HuH-7 (cell line): Measurements from ENCODE around the gene EML5.

Source experiments
- DNase-seq: peaks from one replicate; pipeline ENCODE4 v3.0.0; 2011; ENCODE audit warnings: low spot score

EML5 gene

GRCh38 chr14:88614218-88614907 lies 178.4 kb downstream of the EML5 start:
- no peak for DNase-seq

GRCh38 chr14:88613552-88614010 lies 179.2 kb downstream of the EML5 start:
- peak; percentile 46 for DNase-seq

GRCh38 chr14:88612981-88613380 lies 179.8 kb downstream of the EML5 start:
- no peak for DNase-seq

- DNase-seq, result no peak
Observed at GRCh38 chr14:88611878-88612277, 180.9 kb downstream of the EML5 start.

- DNase-seq, result no peak
Observed at GRCh38 chr14:88607829-88608228, 184.9 kb downstream of the EML5 start.

- DNase-seq, result no peak
Observed at GRCh38 chr14:88605594-88605993, 187.2 kb downstream of the EML5 start.

GRCh38 chr14:88604212-88604611 lies 188.5 kb downstream of the EML5 start:
- DNase-seq, result no peak

GRCh38 chr14:88599761-88600439 lies 192.9 kb downstream of the EML5 start:
- DNase-seq, result no peak

GRCh38 chr14:88599326-88599725 lies 193.4 kb downstream of the EML5 start:
- DNase-seq, result no peak

GRCh38 chr14:88598097-88598675 lies 194.6 kb downstream of the EML5 start:
- DNase-seq, result no peak

- DNase-seq, result no peak
Observed at GRCh38 chr14:88597601-88598000, 195.2 kb downstream of the EML5 start.

- no peak for DNase-seq
Observed at GRCh38 chr14:88597038-88597437, 195.7 kb downstream of the EML5 start.

GRCh38 chr14:88592031-88592430 lies 200.7 kb downstream of the EML5 start:
- no peak for DNase-seq

- no peak for DNase-seq
Observed at GRCh38 chr14:88590173-88590572, 202.6 kb downstream of the EML5 start.

- no peak for DNase-seq
Observed at GRCh38 chr14:88588081-88588480, 204.7 kb downstream of the EML5 start.

GRCh38 chr14:88584451-88584850 lies 208.3 kb downstream of the EML5 start:
- no peak for DNase-seq

GRCh38 chr14:88576222-88576621 lies 216.5 kb downstream of the EML5 start:
- no peak for DNase-seq

GRCh38 chr14:88572117-88572516 lies 220.6 kb downstream of the EML5 start:
- no peak for DNase-seq

GRCh38 chr14:88568196-88568595 lies 224.6 kb downstream of the EML5 start:
- DNase-seq, result no peak

GRCh38 chr14:88565427-88565826 lies 227.3 kb downstream of the EML5 start:
- DNase-seq, result no peak

- no peak for DNase-seq
Observed at GRCh38 chr14:88563845-88564244, 228.9 kb downstream of the EML5 start.

- DNase-seq, result peak; percentile 88
Observed at GRCh38 chr14:88562831-88563686, 229.7 kb downstream of the EML5 start, which contains the start of gene ZC3H14. ZC3H14 (plus strand) TSS chr14:88563037; CDS start chr14:88563134, 97 bp downstream.
